Pancreas (tissue), 10 donors: ENCODE measurements around the gene ABCG1. TPM values are rescaled to one million over a fixed set of nuclear protein-coding genes. Genes with fewer than 3 reads are reported as not detected.

Source experiments
- ATAC-seq, 4 donors: fragments of 200-7000 bp; cut with Tn5 transposase; one replicate each; pipeline versions ENCODE4 v1.8.0 to v1.9.1; 2020; ENCODE audit warnings: mild to moderate bottlenecking in 4 of 4, moderate library complexity in 4 of 4
- DNase-seq, 6 donors: peaks; one replicate each; pipeline ENCODE4 v3.0.0-alpha.2; 2020
- FAIRE-seq: peaks from 2 replicates; lab custom pipeline; 2012; peaks lifted over from hg19 to GRCh38; lab: Jason Lieb, UNC
- H3K27ac ChIP-seq, 4 donors: fragments of 200-600 bp; sonication (generic); 1 replicate in 3 of 4; 2 replicates in 1 of 4; pipeline versions ENCODE4 v1.5.0 to v1.8.0; 2020
- H3K27me3 ChIP-seq, 4 donors: fragments of 200-600 bp; one replicate each; pipeline ENCODE4 v1.8.0; 2021
- H3K36me3 ChIP-seq, 3 donors: fragments of 200-600 bp; sonication (generic) in 1 of 3; one replicate each; pipeline versions ENCODE4 v1.5.0 to v1.8.0; 2020 to 2021
- H3K4me1 ChIP-seq, 3 donors: fragments of 200-600 bp; one replicate each; pipeline ENCODE4 v1.8.0; 2021
- H3K4me3 ChIP-seq, 4 donors: fragments of 200-600 bp; sonication (generic) in 2 of 4; one replicate each; pipeline versions ENCODE4 v1.5.0 to v1.8.0; 2020 to 2021
- H3K9me3 ChIP-seq, 4 donors: fragments of 200-600 bp; one replicate each; pipeline ENCODE4 v1.8.0; 2021
- CTCF ChIP-seq, 4 donors: fragments of 200-600 bp; sonication (generic) in 3 of 4; IDR thresholded peaks; one replicate each; pipeline versions ENCODE4 v1.5.0 to v1.8.0; 2021; ENCODE audit warnings: antibody characterized with exemption in 4 of 4
- WGBS, 2 donors: extraction: QIAGEN DNeasy Blood & Tissue Kit; methylation state at CpG; one replicate each; pipeline ENCODE4 v1.1.7; 2013; 5-methylcytosine and 5-hydroxymethylcytosine counted together
- intact Hi-C, 3 donors: fragments of 100-400 bp; cut with DNase I; formaldehyde crosslinking; loops; one replicate each; pipeline versions ENCODE4 v1.11.1 to v1.14.2; 2022
- polyA plus RNA-seq, 2 donors: library from polyadenylated mRNA; stranded (reverse); fragments of 200-250 nt; gene quantifications; one replicate each; pipeline ENCODE4 v1.2.3, GENCODE V29; 2013
- total RNA-seq, 6 donors: library from RNA; stranded (reverse); fragmentation: NEBNext Ultra II Directional in 4 of 6; extraction: Animal tissue kit (Norgen Biotek cat#: 25700) in 4 of 6; gene quantifications; one replicate each; pipeline versions ENCODE4 v1.2.1 to v1.2.4, GENCODE V29; 2021 to 2023
- donor health status: healthy with polysubstance abuse.
- donor health status: DM: no; HTN: no; CAD: no; lungs with moderate emphysema.
- donor health status: DM: no; HTN: no; CAD: no.
- donor health status: control.
- donor health status: control.
- donor health status: Bipolar disorder and iron deficiency.
- donor health status: DM: yes; HTN: yes; CAD: no.
- donor health status: DM: no; HTN: no; CAD: no.
- donor health status: DM: no; HTN: no; CAD: no.
- donor health status: DM: yes; HTN: yes; CAD: no.

Gene ABCG1
- total and polyA plus RNA-seq, 8 donors: 1.6 to 10.3 (median 4.2) TPM

- Histone ChIP-seq H3K36me3 (no peaks in the 10 kb centered on the region), H3K27me3 (no peaks in the 10 kb centered on the region), H3K4me1 (no peaks in the 10 kb centered on the region), H3K4me3 (no peak overlapping the region), H3K9me3 (no peaks in the 10 kb centered on the region), H3K27ac (no peak overlapping the region)
- intact Hi-C loops: no loop called here
- FAIRE-seq (no peak), DNase-seq (no peak), ATAC-seq (no peak)
- no peak for TF ChIP-seq CTCF (IDR thresholded peaks at IDR 0.05)
These were observed 10.9 kb upstream of the ABCG1 start for GRCh38 chr21:42208036-42208435.

GRCh38 chr21:42208801-42209490 is 10.0 kb upstream of the ABCG1 start:
- FAIRE-seq (no peak), ATAC-seq (no peak), DNase-seq (peak in 1 of 6 donors; percentile 14)
- Histone ChIP-seq H3K9me3 (no peaks in the 10 kb centered on the region), H3K4me3 (no peak overlapping the region), H3K36me3 (no peaks in the 10 kb centered on the region), H3K27ac (no peak overlapping the region), H3K4me1 (no peaks in the 10 kb centered on the region), H3K27me3 (no peaks in the 10 kb centered on the region)
- intact Hi-C loops: no loop called here
- 75 to 87% methylated on average over 5 of the region's 5 CpGs for WGBS, 2 donors
- TF ChIP-seq CTCF (IDR thresholded peaks at IDR 0.05): no peak

GRCh38 chr21:42209801-42210479 is 9.0 kb upstream of the ABCG1 start:
- intact Hi-C loops: no loop called here
- 66 to 75% methylated on average over 11 of the region's 11 CpGs for WGBS, 2 donors
- Histone ChIP-seq H3K4me1 (no peaks in the 10 kb centered on the region), H3K27ac (no peak overlapping the region), H3K9me3 (no peaks in the 10 kb centered on the region), H3K4me3 (no peak overlapping the region), H3K36me3 (no peaks in the 10 kb centered on the region), H3K27me3 (no peaks in the 10 kb centered on the region)
- DNase-seq: no peak
- no peak for ATAC-seq
- FAIRE-seq: no peak
- TF ChIP-seq CTCF (IDR thresholded peaks at IDR 0.05): no peak

GRCh38 chr21:42212266-42212665 is 6.7 kb upstream of the ABCG1 start:
- ATAC-seq: no peak
- no peak for DNase-seq
- H3K4me1 ChIP-seq: no peaks in the 10 kb centered on the region
- no peaks in the 10 kb centered on the region for H3K9me3 ChIP-seq
- intact Hi-C loops: no loop called here
- no peak for TF ChIP-seq CTCF (IDR thresholded peaks at IDR 0.05)
- H3K27ac ChIP-seq: no peak overlapping the region
- no peak overlapping the region for H3K4me3 ChIP-seq
- WGBS, 2 donors: 82 to 90% methylated on average over 3 of the region's 3 CpGs
- no peak for FAIRE-seq
- H3K36me3 ChIP-seq: no peaks in the 10 kb centered on the region
- no peaks in the 10 kb centered on the region for H3K27me3 ChIP-seq
